B cell (primary cell): ENCODE results near the gene TCP11L2. TPM values are rescaled to one million over a fixed set of nuclear protein-coding genes. Genes with fewer than 3 reads are reported as not detected.
"Not testable (repeated sequence)": the region's sequence is repeated elsewhere in the genome, so short reads cannot be mapped to it uniquely, and the experiment has no call there.

Source experiments
- ATAC-seq: fragments of 200-7000 bp; cut with Tn5 transposase; one replicate; pipeline ENCODE4 v1.10.0; 2021; ENCODE audit warnings: low read depth, mild to moderate bottlenecking, moderate number of reproducible peaks, moderate library complexity
- CTCF ChIA-PET: fragments of 350-600 bp; sonication (Branson Sonifier 250); formaldehyde crosslinking; loops from one replicate; lab custom pipeline; 2021; ENCODE audit warnings: antibody characterized with exemption, inconsistent platforms; lab: Charles Lee
- POLR2A ChIA-PET: fragments of 350-600 bp; sonication (Branson Sonifier 250); formaldehyde crosslinking; loops from one replicate; lab custom pipeline; 2021; ENCODE audit warnings: antibody characterized with exemption; lab: Charles Lee
- DNase-seq: peaks from one replicate; pipeline ENCODE4 v3.0.0; 2013
- H2AFZ ChIP-seq: 2 replicates; pipeline ENCODE4 v1.6.1; 2012; ENCODE audit warnings: mild to moderate bottlenecking, low read depth, low read length; ENCODE audit not compliant: insufficient read depth, poor library complexity, severe bottlenecking
- H3K27ac ChIP-seq, 2 donors: 1 replicate in 1 of 2; 2 replicates in 1 of 2; pipeline ENCODE4 v1.5.1; 2012 to 2013; ENCODE audit warnings: low read length in 2 of 2, mild to moderate bottlenecking in 2 of 2, moderate library complexity in 1 of 2
- H3K27me3 ChIP-seq, 4 experiments: fragments of 200-600 bp in 1 of 4; sonication (generic) in 1 of 4; replicated peaks in 1 of 4; 1 replicate in 2 of 4; 2 replicates in 2 of 4; pipeline versions ENCODE4 v1.6.1 to v1.7.0; 2013 to 2016; ENCODE audit warnings: low read length in 3 of 4, mild to moderate bottlenecking in 2 of 4, mixed read lengths in 1 of 4, moderate library complexity in 1 of 4; ENCODE audit not compliant: insufficient read depth in 4 of 4, control insufficient read depth in 3 of 4; ENCODE audit errors: control extremely low read depth in 1 of 4
- H3K36me3 ChIP-seq, 2 experiments: replicated peaks in 1 of 2; 1 replicate in 1 of 2; 2 replicates in 1 of 2; pipeline versions ENCODE4 v1.6.1 to v1.7.1; 2013; ENCODE audit warnings: low read length in 1 of 2; ENCODE audit not compliant: insufficient read depth in 2 of 2, control insufficient read depth in 1 of 2; ENCODE audit errors: control extremely low read depth in 1 of 2, extremely low read depth in 1 of 2
- H3K4me1 ChIP-seq, 2 donors: fragments of 200-600 bp in 1 of 2; sonication (generic) in 1 of 2; 1 replicate in 1 of 2; 2 replicates in 1 of 2; pipeline versions ENCODE4 v1.5.1 to v1.6.1; 2013 to 2017; ENCODE audit warnings: low read length in 2 of 2; ENCODE audit not compliant: control insufficient read depth in 2 of 2, insufficient read depth in 2 of 2
- H3K4me2 ChIP-seq: replicated peaks from 2 replicates; pipeline ENCODE3; 2012; ENCODE audit warnings: mild to moderate bottlenecking, low read depth, low read length; ENCODE audit not compliant: poor library complexity, severe bottlenecking
- H3K4me3 ChIP-seq, 5 experiments: fragments of 200-600 bp in 1 of 5; sonication (generic) in 1 of 5; 1 replicate in 3 of 5; 2 replicates in 2 of 5; pipeline versions ENCODE4 v1.5.1 to v1.7.0; 2011 to 2016; ENCODE audit warnings: low read length in 4 of 5, mild to moderate bottlenecking in 4 of 5, low read depth in 2 of 5, control low read depth in 1 of 5, moderate library complexity in 1 of 5; ENCODE audit not compliant: insufficient read depth in 1 of 5; ENCODE audit errors: control extremely low read depth in 1 of 5, extremely low read depth in 1 of 5
- H3K79me2 ChIP-seq: fragments of 200-600 bp; sonication (generic); one replicate; pipeline ENCODE4 v1.6.0; 2016; ENCODE audit warnings: low read length; ENCODE audit not compliant: control insufficient read depth, insufficient read depth
- H3K9ac ChIP-seq: fragments of 200-600 bp; sonication (generic); 2 replicates; pipeline ENCODE4 v1.6.1; 2017; ENCODE audit warnings: mild to moderate bottlenecking, low read length, moderate library complexity
- H3K9me3 ChIP-seq, 3 donors: one replicate each; pipeline versions ENCODE4 v1.6.1 to v1.7.1; 2013; ENCODE audit warnings: low read length in 2 of 3; ENCODE audit not compliant: control insufficient read depth in 2 of 3, insufficient read depth in 1 of 3; ENCODE audit errors: control extremely low read depth in 1 of 3
- H4K20me1 ChIP-seq: 2 replicates; pipeline ENCODE4 v1.6.0; 2012; ENCODE audit warnings: mild to moderate bottlenecking, low read length; ENCODE audit not compliant: insufficient read depth, control insufficient read depth, poor library complexity, severe bottlenecking
- H3K27ac Mint-ChIP-seq: one replicate; pipeline ENCODE4 v1.8.0; 2021; ENCODE audit warnings: mixed read lengths
- H3K27me3 Mint-ChIP-seq: one replicate; pipeline ENCODE4 v1.8.0; 2021; ENCODE audit warnings: mixed read lengths
- H3K4me1 Mint-ChIP-seq: one replicate; pipeline ENCODE4 v1.8.0; 2021; ENCODE audit warnings: mixed read lengths
- H3K4me3 Mint-ChIP-seq: one replicate; pipeline ENCODE4 v1.8.0; 2021; ENCODE audit warnings: mixed read lengths
- H3K9me3 Mint-ChIP-seq: one replicate; pipeline ENCODE4 v1.8.0; 2022; ENCODE audit warnings: mixed read lengths; ENCODE audit not compliant: insufficient read depth
- CTCF ChIP-seq: fragments of 200-600 bp; IDR thresholded peaks from one replicate; pipeline ENCODE4 v1.8.0; 2022; ENCODE audit warnings: antibody characterized with exemption, mild to moderate bottlenecking
- EZH2 ChIP-seq: IDR thresholded peaks from 2 replicates; pipeline ENCODE4 v1.6.1; 2012; ENCODE audit warnings: borderline replicate concordance, low read depth, mild to moderate bottlenecking, moderate library complexity, low read length; ENCODE audit not compliant: insufficient read depth, poor library complexity, severe bottlenecking
- WGBS: methylation state at CpG from one replicate; pipeline ENCODE4 v1.1.5; 2013; ENCODE audit warnings: missing lambda C conversion rate; ENCODE audit not compliant: insufficient coverage; 5-methylcytosine and 5-hydroxymethylcytosine counted together
- intact Hi-C: fragments of 100-400 bp; cut with micrococcal nuclease; formaldehyde crosslinking; loops from one replicate; pipeline ENCODE4 v1.10.0; 2022
- polyA plus RNA-seq: library from polyadenylated mRNA; depleted of rRNA; stranded (reverse); fragments of >200 nt; gene quantifications from 2 replicates; pipeline ENCODE4 v1.2.3, GENCODE V29; 2012
- total RNA-seq, 2 donors: library from RNA; stranded (reverse); fragments of 120-200 nt in 1 of 2; gene quantifications; 1 replicate in 1 of 2; 2 replicates in 1 of 2; pipeline versions ENCODE4 v1.2.3 to v1.2.4, GENCODE V29; 2013 to 2022

TCP11L2 gene
- total and polyA plus RNA-seq, 2 donors (not counting 1 experiment from before 2014, with no cell fraction given): 30.4 to 306 TPM

DNA sequence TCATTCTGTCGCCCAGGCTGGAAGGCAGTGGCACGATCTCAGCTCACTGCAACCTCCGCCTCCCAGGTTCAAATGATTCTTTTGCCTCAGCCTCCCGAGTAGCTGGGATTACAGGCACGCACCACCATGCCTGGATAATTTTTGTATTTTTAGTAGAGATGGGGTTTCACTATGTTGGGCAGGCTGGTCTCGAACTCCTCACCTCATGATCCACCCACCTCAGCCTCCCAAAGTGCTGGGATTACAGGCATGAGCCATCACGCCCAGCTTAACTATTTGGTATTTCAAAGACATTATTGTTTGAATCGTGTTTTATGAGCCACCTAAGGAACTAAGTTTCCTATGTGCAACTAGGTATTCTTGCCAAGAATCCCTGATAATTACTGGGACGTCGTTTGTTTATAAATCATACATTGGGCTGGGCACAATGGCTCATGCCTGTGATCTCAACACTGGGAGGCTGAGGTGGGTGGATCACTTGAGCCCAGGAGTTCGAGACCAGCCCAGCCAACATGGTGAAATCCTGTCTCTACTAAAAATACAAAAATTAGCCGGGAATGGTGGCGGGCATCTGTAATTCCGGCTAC lies 15.9 kb upstream of the TCP11L2 start:
- H3K4me3 ChIP-seq, H3K4me2 ChIP-seq: not testable (repeated sequence)
- H3K27me3 Mint-ChIP-seq: peaks cover 20% of the 10 kb centered on the region

GRCh38 chr12:106287364-106287763 lies 15.2 kb upstream of the TCP11L2 start:
- intact Hi-C loops: no loop called here
- Histone ChIP-seq H2AFZ (no peak overlapping the region), H3K79me2 (no peaks in the 10 kb centered on the region), H3K27ac (no peak overlapping the region), H3K9ac (no peak overlapping the region), H3K9me3 (peaks cover 0 to 3% (median 1%) of the 10 kb centered on the region in 3 donors), H3K4me2 (no peak overlapping the region), H3K4me3 (no peak overlapping the region), H4K20me1 (no peaks in the 10 kb centered on the region), H3K27me3 (peaks cover 0 to 11% (median 0%) of the 10 kb centered on the region in 4 experiments), H3K36me3 (no peaks in the 10 kb centered on the region), H3K4me1 (peaks cover 7 to 8% of the 10 kb centered on the region in 2 donors)
- Mint-ChIP-seq H3K9me3 (peaks cover under 1% of the 10 kb centered on the region), H3K4me1 (peaks cover 41% of the 10 kb centered on the region), H3K27me3 (peaks cover 20% of the 10 kb centered on the region), H3K4me3 (no peak overlapping the region), H3K27ac (no peak overlapping the region)
- no CpG with 5 or more reads among the region's 1 CpG for WGBS
- ATAC-seq (no peak), DNase-seq (no peak)
- no peak for TF ChIP-seq EZH2
- no peak for TF ChIP-seq CTCF
- ChIA-PET POLR2A (no interaction called here), CTCF (interaction anchor here (0.6 kb wide), 1 partner anchor 18 kb away, joined by 3 read pairs; no protein-coding TSS in a partner anchor)

More for the DNA sequence above, 15.9 kb upstream of the TCP11L2 start:
- not testable (repeated sequence) for H3K79me2 ChIP-seq, H3K27ac ChIP-seq, H2AFZ ChIP-seq, H3K4me1 ChIP-seq, H3K9ac ChIP-seq, H3K9me3 Mint-ChIP-seq, H3K36me3 ChIP-seq, DNase-seq, H3K27ac Mint-ChIP-seq, ATAC-seq, H4K20me1 ChIP-seq, H3K9me3 ChIP-seq
- ChIA-PET POLR2A (interaction anchor here (1.7 kb wide), 1 partner anchor 15 kb away, joined by 7 read pairs; no protein-coding TSS in a partner anchor), CTCF (interaction anchor here (0.7 to 16.6 kb wide), 3 partner anchors 13 to 1097 kb away, joined by 3 to 393 read pairs (median 158); partner anchors contain the start of gene TCP11L2)
- intact Hi-C loops: loop anchor here (1.0 kb wide), 1 partner anchor 15 kb away; no protein-coding TSS in a partner anchor
- Mint-ChIP-seq H3K4me1 (peaks cover 42% of the 10 kb centered on the region), H3K4me3 (peak overlapping the region; percentile 52)
- WGBS: 100% methylated on average over 9 of the region's 14 CpGs
- peaks cover 0 to 11% (median 0%) of the 10 kb centered on the region in 4 experiments for H3K27me3 ChIP-seq
